H1 (cell line): ENCODE results near the gene GGTLC2. TPM values are rescaled to one million over a fixed set of nuclear protein-coding genes. Genes with fewer than 3 reads are reported as not detected.

Experiments
- BRCA1 ChIP-seq: IDR thresholded peaks from 2 replicates; pipeline ENCODE4 v1.6.1; 2012; ENCODE audit warnings: low read depth, low read length, improper control_type of control experiment
- CTCF ChIP-seq, 3 experiments: IDR thresholded peaks; 1 replicate in 2 of 3; 2 replicates in 1 of 3; pipeline versions ENCODE4 v1.5.1 to v1.6.1; 2011; ENCODE audit warnings: low read length in 3 of 3, mild to moderate bottlenecking in 3 of 3, inconsistent platforms in 2 of 3, low read depth in 1 of 3, moderate library complexity in 1 of 3; ENCODE audit not compliant: insufficient read depth in 1 of 3; ENCODE audit errors: control extremely low read depth in 1 of 3
- E2F6 ChIP-seq: IDR thresholded peaks from 2 replicates; pipeline ENCODE4 v1.6.1; 2012; ENCODE audit warnings: inconsistent platforms
- JUN ChIP-seq: IDR thresholded peaks from 2 replicates; pipeline ENCODE4 v1.6.1; 2011; ENCODE audit warnings: low read depth, mild to moderate bottlenecking, improper control_type of control experiment, low read length
- KDM5A ChIP-seq: fragments of 200-600 bp; IDR thresholded peaks from 2 replicates; pipeline ENCODE4 v1.7.1; 2012; ENCODE audit warnings: mild to moderate bottlenecking, low read length, inconsistent platforms, mixed read lengths
- ZNF274 ChIP-seq: IDR thresholded peaks from 2 replicates; pipeline ENCODE4 v1.7.0; 2012; ENCODE audit warnings: low read length, borderline replicate concordance; ENCODE audit errors: extremely low read depth
- polyA plus RNA-seq, 7 experiments: library from polyadenylated mRNA; depleted of rRNA in 3 of 7; stranded (reverse) in 5 of 7; unstranded in 2 of 7; fragments of >200 nt in 5 of 7; fragments of 200-250 nt in 2 of 7; gene quantifications; 1 replicate in 5 of 7; 2 replicates in 1 of 7; 4 replicates in 1 of 7; pipeline versions ENCODE4 v1.2.1 to v1.2.3, GENCODE V29; 2011 to 2013; ENCODE audit warnings: missing spikeins in 2 of 7, mixed read lengths in 2 of 7
- total RNA-seq: library from RNA; stranded (reverse); fragmentation: NEBNext Ultra II Directional; extraction: Animal tissue kit (Norgen Biotek cat#: 25700); gene quantifications from 2 replicates; pipeline ENCODE4 v1.2.1, GENCODE V29; 2021

The GGTLC2 gene
- total and polyA plus RNA-seq, 2 of the 8 experiments (the other 6 are each of a cell fraction or from before 2014, with no cell fraction given) = not detected

- no peak for TF ChIP-seq CTCF (IDR thresholded peaks at IDR 0.05; ENCODE audit: control extremely low read depth in 1 of 3, insufficient read depth in 1 of 3, low read depth in 1 of 3, low read length in 3 of 3)
- TF ChIP-seq BRCA1 = no peak
- no peak for TF ChIP-seq KDM5A
- no peak for TF ChIP-seq JUN
- TF ChIP-seq ZNF274 = no peak
- no peak for TF ChIP-seq E2F6
Observed at GRCh38 chr22:22693531-22693884, 49.1 kb downstream of the GGTLC2 start (continued).
